GM23248 (cell line): ENCODE data around the gene KCTD13.

Experiments
- EZH2 ChIP-seq: fragments of 200-600 bp; sonication (generic); IDR thresholded peaks from 2 replicates; pipeline ENCODE4 v1.6.1; 2018; ENCODE audit warnings: antibody characterized with exemption, mild to moderate bottlenecking; ENCODE audit not compliant: insufficient read depth, poor library complexity, severe bottlenecking
- EZH2phosphoT487 ChIP-seq: fragments of 200-600 bp; sonication (generic); IDR thresholded peaks from 2 replicates; pipeline ENCODE4 v1.6.1; 2018; ENCODE audit warnings: antibody characterized with exemption, moderate library complexity, mild to moderate bottlenecking, low read depth; ENCODE audit not compliant: insufficient read depth

GRCh38 chr16:29904947-29905346 lies 21.1 kb downstream of the KCTD13 start:
- no peak for TF ChIP-seq EZH2
- no peak for TF ChIP-seq EZH2phosphoT487
